ENCODE results near the gene TNN.

The TNN gene

DNA sequence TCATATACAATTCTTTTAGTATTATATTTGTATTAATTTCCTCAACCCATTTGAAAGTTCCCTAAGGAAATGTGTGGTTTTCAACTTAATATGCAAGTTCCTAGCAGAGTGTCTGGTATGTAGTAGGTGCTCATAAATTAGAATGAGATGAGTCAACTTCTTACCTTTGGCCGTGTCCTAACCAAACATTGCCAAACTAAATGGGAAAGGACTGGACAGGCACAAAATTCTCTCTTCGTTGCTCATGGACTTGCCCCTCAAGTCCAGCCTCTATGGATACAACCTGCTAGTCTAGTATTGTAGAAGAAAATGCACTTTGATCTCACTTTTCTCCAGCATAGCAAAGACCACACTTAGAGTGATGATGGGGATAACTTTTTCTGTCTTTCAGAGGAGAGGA, 32.9 kb upstream of the TNN start:
- TF ChIP-seq, protein P1, sequence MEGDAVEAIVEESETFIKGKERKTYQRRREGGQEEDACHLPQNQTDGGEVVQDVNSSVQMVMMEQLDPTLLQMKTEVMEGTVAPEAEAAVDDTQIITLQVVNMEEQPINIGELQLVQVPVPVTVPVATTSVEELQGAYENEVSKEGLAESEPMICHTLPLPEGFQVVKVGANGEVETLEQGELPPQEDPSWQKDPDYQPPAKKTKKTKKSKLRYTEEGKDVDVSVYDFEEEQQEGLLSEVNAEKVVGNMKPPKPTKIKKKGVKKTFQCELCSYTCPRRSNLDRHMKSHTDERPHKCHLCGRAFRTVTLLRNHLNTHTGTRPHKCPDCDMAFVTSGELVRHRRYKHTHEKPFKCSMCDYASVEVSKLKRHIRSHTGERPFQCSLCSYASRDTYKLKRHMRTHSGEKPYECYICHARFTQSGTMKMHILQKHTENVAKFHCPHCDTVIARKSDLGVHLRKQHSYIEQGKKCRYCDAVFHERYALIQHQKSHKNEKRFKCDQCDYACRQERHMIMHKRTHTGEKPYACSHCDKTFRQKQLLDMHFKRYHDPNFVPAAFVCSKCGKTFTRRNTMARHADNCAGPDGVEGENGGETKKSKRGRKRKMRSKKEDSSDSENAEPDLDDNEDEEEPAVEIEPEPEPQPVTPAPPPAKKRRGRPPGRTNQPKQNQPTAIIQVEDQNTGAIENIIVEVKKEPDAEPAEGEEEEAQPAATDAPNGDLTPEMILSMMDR (conservative IDR thresholded peaks at IDR 0.05; ENCODE audit: low read depth): no peak
- DNase-seq (ENCODE audit: low spot score): peak; percentile 8
- no peak overlapping the region for H3K27ac ChIP-seq
- ChIA-PET POLR2A (ENCODE audit: low non-redundant PET) (no interaction called here), CTCF (interaction anchor here (0.7 kb wide), 1 partner anchor 91 kb away, joined by 6 read pairs; no protein-coding TSS in a partner anchor)

DNA sequence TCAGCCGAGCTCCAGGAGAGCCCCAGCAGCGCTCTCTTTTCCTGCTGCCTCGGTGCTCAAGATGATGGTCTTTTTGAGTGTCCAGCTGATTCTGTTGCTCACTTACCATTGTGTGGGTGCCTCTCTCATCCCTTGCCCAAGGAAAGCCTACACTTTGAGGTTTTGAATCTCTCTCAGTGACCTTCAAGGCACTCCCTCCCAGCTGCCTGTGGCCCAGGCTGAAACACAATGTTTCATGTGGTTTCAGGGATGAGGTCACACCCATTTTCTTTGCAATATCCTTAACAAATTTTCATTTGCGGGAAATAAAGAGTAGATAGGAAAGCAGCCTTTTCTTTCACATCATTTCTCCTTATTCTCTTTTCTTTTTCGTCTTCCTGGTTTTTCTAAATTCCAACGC, 31.8 kb upstream of the TNN start:
- TF ChIP-seq, protein P1 (conservative IDR thresholded peaks at IDR 0.05; ENCODE audit: low read depth): no peak
- ChIA-PET CTCF (no interaction called here), POLR2A (ENCODE audit: low non-redundant PET) (no interaction called here)
- no peak overlapping the region for H3K27ac ChIP-seq
- DNase-seq (ENCODE audit: low spot score): no peak

DNA sequence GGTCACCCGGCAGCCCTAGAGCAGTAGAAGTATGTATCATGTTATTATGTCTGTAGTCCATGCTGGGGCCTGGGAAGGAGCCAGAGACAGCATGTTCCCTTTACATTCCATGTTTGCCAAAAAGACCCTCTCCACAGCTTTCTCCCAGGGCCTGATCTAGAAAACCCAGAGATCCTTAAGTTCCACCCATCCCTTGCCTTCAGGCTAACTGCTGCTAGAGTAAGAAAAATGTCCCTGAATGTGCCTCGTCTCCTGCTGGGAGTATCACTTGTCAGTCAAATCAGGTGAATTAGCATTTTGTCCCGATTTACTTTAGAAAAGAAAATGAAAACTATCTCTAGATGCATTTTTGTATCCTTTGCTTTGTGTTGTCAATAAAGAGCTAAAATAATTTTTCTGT, 31.2 kb upstream of the TNN start:
- H3K27ac ChIP-seq: no peak overlapping the region
- no peak for DNase-seq (ENCODE audit: low spot score)
- ChIA-PET CTCF (no interaction called here), POLR2A (ENCODE audit: low non-redundant PET) (no interaction called here)
- TF ChIP-seq, protein P1 (conservative IDR thresholded peaks at IDR 0.05; ENCODE audit: low read depth): no peak

DNA sequence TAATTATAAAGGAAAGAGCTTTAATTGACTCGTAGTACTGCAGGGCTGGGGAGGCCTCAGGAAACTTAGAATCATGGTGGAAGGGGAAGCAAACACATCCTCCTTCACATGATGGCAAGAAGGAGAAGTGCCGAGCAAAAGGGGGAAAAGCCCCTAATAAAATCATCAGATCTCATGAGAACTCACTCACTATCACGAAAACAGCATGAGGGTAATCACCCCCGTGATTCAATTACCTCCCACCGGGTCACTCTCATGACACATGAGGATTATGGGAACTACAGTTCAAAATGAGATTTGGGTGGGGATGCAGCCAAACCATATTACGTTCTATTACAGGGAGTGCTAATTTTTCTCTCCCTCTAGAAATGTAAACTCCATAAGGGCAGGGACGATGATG, 30.2 kb upstream of the TNN start:
- TF ChIP-seq, protein P1 (conservative IDR thresholded peaks at IDR 0.05; ENCODE audit: low read depth): no peak
- ChIA-PET POLR2A (ENCODE audit: low non-redundant PET) (interaction anchor here (0.6 kb wide), 1 partner anchor 1339 kb away, joined by 4 read pairs; no protein-coding TSS in a partner anchor), CTCF (no interaction called here)
- H3K27ac ChIP-seq: no peak overlapping the region
- DNase-seq (ENCODE audit: low spot score): no peak

DNA sequence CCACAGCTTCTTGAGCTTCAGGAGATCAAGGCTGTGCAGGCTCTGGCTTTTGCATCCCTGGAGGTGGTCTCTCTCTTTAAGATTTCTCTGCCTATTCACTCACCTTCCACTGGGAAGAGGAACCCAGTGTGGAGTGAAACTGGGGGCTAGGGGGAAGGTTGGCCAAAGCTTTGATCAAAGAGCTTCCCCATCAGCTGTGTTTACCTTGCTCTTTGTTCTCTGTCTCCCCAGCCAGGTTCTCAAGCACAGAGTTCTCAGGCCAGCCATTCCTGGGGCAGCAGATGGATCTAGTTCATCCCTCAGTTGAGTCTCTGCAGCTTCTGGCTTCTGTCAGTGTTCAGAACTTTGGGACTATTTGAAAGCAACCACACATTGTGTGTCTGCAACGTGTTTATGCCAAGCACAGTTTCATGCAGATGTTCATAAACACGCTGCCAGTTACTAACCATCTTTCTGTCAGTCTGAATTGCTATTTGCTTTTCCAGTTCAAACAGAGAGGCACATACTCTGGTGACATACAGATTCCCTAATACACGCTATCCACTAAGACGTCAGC, 27.2 kb upstream of the TNN start:
- ChIA-PET CTCF (interaction anchor here (1.0 to 1.3 kb wide), 2 partner anchors 9 to 85 kb away, joined by 3 to 5 read pairs; no protein-coding TSS in a partner anchor), POLR2A (ENCODE audit: low non-redundant PET) (no interaction called here)
- TF ChIP-seq, protein P1 (conservative IDR thresholded peaks at IDR 0.05; ENCODE audit: low read depth): no peak
- H3K27ac ChIP-seq: no peak overlapping the region
- DNase-seq (ENCODE audit: low spot score): no peak

DNA sequence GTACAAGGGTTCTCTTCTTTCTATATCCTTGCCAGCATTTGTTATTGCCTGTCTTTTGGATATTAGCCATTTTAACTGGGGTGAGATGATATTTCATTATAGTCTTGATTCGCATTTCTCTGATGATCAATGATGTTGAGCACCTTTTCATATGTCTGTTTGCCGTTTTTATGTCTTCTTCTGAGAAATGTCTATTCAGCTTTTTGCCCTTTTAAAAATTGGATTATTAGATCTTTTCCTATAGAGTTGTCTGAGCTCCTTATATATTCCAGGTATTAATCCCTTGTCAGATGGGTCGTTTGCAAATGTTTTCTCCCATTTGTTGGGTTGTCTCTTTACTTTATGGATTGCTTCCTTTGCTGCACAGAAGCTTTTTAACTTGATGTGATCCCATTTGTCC, 25.0 kb upstream of the TNN start:
- H3K27ac ChIP-seq: no peak overlapping the region
- TF ChIP-seq, protein P1 (conservative IDR thresholded peaks at IDR 0.05; ENCODE audit: low read depth): no peak
- ChIA-PET POLR2A (ENCODE audit: low non-redundant PET) (no interaction called here), CTCF (no interaction called here)
- no peak for DNase-seq (ENCODE audit: low spot score)

Measured in RWPE1 (cell line).